OCI-LY1 (cell line): Measurements from ENCODE around the gene TEAD4.

ENCODE experiments used
- H2AFZ ChIP-seq: fragments of 200-600 bp; sonication (generic), shearing (Covaris generic); 2 replicates; pipeline ENCODE4 v1.6.0; 2014; ENCODE audit warnings: antibody characterized with exemption, mild to moderate bottlenecking, low read length
- H3F3A ChIP-seq: fragments of 200-600 bp; sonication (generic), shearing (Covaris generic); 2 replicates; pipeline ENCODE4 v1.6.0; 2014; ENCODE audit warnings: mild to moderate bottlenecking, antibody characterized with exemption, low read length, moderate library complexity; ENCODE audit not compliant: insufficient read depth
- H3K27ac ChIP-seq: fragments of 200-600 bp; sonication (generic); 2 replicates; pipeline ENCODE4 v1.5.1; 2014; ENCODE audit warnings: low read length, mixed run types, mild to moderate bottlenecking, low read depth; ENCODE audit not compliant: poor library complexity, severe bottlenecking
- H3K27me3 ChIP-seq: fragments of 200-600 bp; sonication (generic); 2 replicates; pipeline ENCODE4 v1.6.0; 2014; ENCODE audit warnings: antibody characterized with exemption, mild to moderate bottlenecking, low read length, moderate library complexity; ENCODE audit not compliant: insufficient read depth
- H3K36me3 ChIP-seq: fragments of 200-600 bp; sonication (generic); 2 replicates; pipeline ENCODE4 v1.6.1; 2014; ENCODE audit warnings: mild to moderate bottlenecking, antibody characterized with exemption, low read length, moderate library complexity, mixed read lengths; ENCODE audit not compliant: insufficient read depth
- H3K4me1 ChIP-seq: fragments of 200-600 bp; sonication (generic); 2 replicates; pipeline ENCODE4 v1.5.1; 2014; ENCODE audit warnings: mild to moderate bottlenecking, low read length, moderate library complexity; ENCODE audit not compliant: insufficient read depth, severe bottlenecking
- H3K4me2 ChIP-seq: fragments of 200-600 bp; sonication (generic), shearing (Covaris generic); 2 replicates; pipeline ENCODE4 v1.6.1; 2014; ENCODE audit warnings: low read length
- H3K4me3 ChIP-seq: fragments of 200-600 bp; sonication (generic); 2 replicates; pipeline ENCODE4 v1.5.1; 2014; ENCODE audit warnings: low read length, low read depth, mild to moderate bottlenecking, mixed read lengths; ENCODE audit not compliant: poor library complexity, severe bottlenecking
- H3K79me2 ChIP-seq: fragments of 200-600 bp; shearing (Covaris generic); 2 replicates; pipeline ENCODE4 v1.6.1; 2016; ENCODE audit warnings: mixed run types, low read length, mixed read lengths; ENCODE audit not compliant: insufficient read depth
- H3K9ac ChIP-seq: fragments of 200-600 bp; sonication (generic), shearing (Covaris generic); 2 replicates; pipeline ENCODE4 v1.6.1; 2014; ENCODE audit warnings: mild to moderate bottlenecking, low read length, mixed read lengths
- H3K9me2 ChIP-seq: fragments of 200-600 bp; sonication (generic), shearing (Covaris generic); 2 replicates; pipeline ENCODE4 v1.6.1; 2014; ENCODE audit warnings: low read depth, mild to moderate bottlenecking, low read length, mixed read lengths
- H3K9me3 ChIP-seq: fragments of 200-600 bp; shearing (Covaris generic); 2 replicates; pipeline ENCODE4 v1.6.1; 2014; ENCODE audit warnings: low read length, mixed read lengths
- H4K20me1 ChIP-seq: fragments of 200-600 bp; sonication (generic), shearing (Covaris generic); 2 replicates; pipeline ENCODE4 v1.6.0; 2016; ENCODE audit warnings: mild to moderate bottlenecking, low read length; ENCODE audit not compliant: insufficient read depth
- CTCF ChIP-seq: fragments of 200-600 bp; sonication (generic), shearing (Covaris generic); IDR thresholded peaks from 2 replicates; pipeline ENCODE4 v1.5.1; 2017; ENCODE audit warnings: mild to moderate bottlenecking, antibody characterized with exemption, low read length, moderate library complexity, mixed read lengths
- EZH2 ChIP-seq: fragments of 200-600 bp; sonication (generic), shearing (Covaris generic); IDR thresholded peaks from 2 replicates; pipeline ENCODE4 v1.8.0; 2017; ENCODE audit warnings: borderline replicate concordance, mixed run types, mild to moderate bottlenecking, antibody characterized with exemption, low read length, moderate library complexity, mixed read lengths

TEAD4 gene

DNA sequence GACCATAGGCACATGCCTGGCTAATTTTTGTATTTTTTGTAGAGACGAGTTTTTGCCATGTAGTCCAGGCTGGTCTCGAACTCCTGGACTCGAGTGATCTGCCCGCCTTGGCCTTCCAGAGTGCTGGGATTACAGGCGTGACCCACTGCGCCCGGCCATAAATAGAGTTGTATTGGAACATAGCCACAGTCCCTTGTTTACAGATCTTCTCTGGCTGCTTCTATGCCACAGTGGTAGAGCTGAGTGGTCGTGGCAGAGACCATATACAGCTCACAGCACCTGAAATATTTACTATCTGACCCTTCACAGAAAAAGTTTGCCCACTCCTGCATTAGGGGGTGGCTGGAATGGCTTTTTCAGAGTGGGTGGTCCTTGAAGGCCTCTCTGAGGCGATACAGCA, 90.0 kb downstream of the TEAD4 start:
- H3K27ac ChIP-seq = no peak overlapping the region
- peaks cover 3% of the 10 kb centered on the region; the same call in 1 of the 2 replicates for H3K27me3 ChIP-seq
- no peaks in the 10 kb centered on the region for H4K20me1 ChIP-seq
- no peaks in the 10 kb centered on the region for H3K36me3 ChIP-seq
- H3K4me2 ChIP-seq = no peak overlapping the region
- H3K9me3 ChIP-seq = no peaks in the 10 kb centered on the region
- no peak overlapping the region for H2AFZ ChIP-seq
- no peak overlapping the region for H3K4me3 ChIP-seq
- TF ChIP-seq EZH2 = no peak
- no peaks in the 10 kb centered on the region for H3F3A ChIP-seq
- H3K9me2 ChIP-seq = no peaks in the 10 kb centered on the region
- H3K4me1 ChIP-seq = peaks cover 8% of the 10 kb centered on the region
- no peak overlapping the region for H3K9ac ChIP-seq
- H3K79me2 ChIP-seq = no peaks in the 10 kb centered on the region

- H3K9me2 ChIP-seq = no peaks in the 10 kb centered on the region
- no peaks in the 10 kb centered on the region for H4K20me1 ChIP-seq
- no peaks in the 10 kb centered on the region for H3K79me2 ChIP-seq
- no peak overlapping the region for H3K9ac ChIP-seq
- H3K9me3 ChIP-seq = no peaks in the 10 kb centered on the region
- no peak for TF ChIP-seq CTCF
- TF ChIP-seq EZH2 = no peak
- H3K4me1 ChIP-seq = peaks cover 8% of the 10 kb centered on the region
- peaks cover 3% of the 10 kb centered on the region; the same call in 1 of the 2 replicates for H3K27me3 ChIP-seq
- H3K4me3 ChIP-seq = no peak overlapping the region
- no peak overlapping the region for H3K27ac ChIP-seq
- no peak overlapping the region; the same call in 1 of the 2 replicates for H3K4me2 ChIP-seq
- no peaks in the 10 kb centered on the region for H3K36me3 ChIP-seq
- H3F3A ChIP-seq = no peaks in the 10 kb centered on the region
- H2AFZ ChIP-seq = no peak overlapping the region
Observed at GRCh38 chr12:3049611-3050249, 90.5 kb downstream of the TEAD4 start.

GRCh38 chr12:3054374-3054773, 95.2 kb downstream of the TEAD4 start:
- Histone ChIP-seq H4K20me1 (no peaks in the 10 kb centered on the region), H3K27me3 (peaks cover 3% of the 10 kb centered on the region; the same call in 1 of the 2 replicates), H2AFZ (no peak overlapping the region), H3K4me2 (no peak overlapping the region), H3K4me1 (peaks cover 8% of the 10 kb centered on the region), H3F3A (no peaks in the 10 kb centered on the region), H3K4me3 (no peak overlapping the region), H3K79me2 (no peaks in the 10 kb centered on the region), H3K9ac (no peak overlapping the region), H3K36me3 (no peaks in the 10 kb centered on the region), H3K27ac (no peak overlapping the region), H3K9me2 (no peaks in the 10 kb centered on the region), H3K9me3 (no peaks in the 10 kb centered on the region)
- no peak for TF ChIP-seq CTCF
- TF ChIP-seq EZH2 = no peak
